ENCODE results near the gene ROCK2. TPM values are rescaled to one million over a fixed set of nuclear protein-coding genes. Genes with fewer than 3 reads are reported as not detected.
"Not testable (repeated sequence)": the region's sequence is repeated elsewhere in the genome, so short reads cannot be mapped to it uniquely, and the experiment has no call there.

The ROCK2 gene
- total RNA-seq, 1 donor from 2014 or later: 84.5 TPM

DNA sequence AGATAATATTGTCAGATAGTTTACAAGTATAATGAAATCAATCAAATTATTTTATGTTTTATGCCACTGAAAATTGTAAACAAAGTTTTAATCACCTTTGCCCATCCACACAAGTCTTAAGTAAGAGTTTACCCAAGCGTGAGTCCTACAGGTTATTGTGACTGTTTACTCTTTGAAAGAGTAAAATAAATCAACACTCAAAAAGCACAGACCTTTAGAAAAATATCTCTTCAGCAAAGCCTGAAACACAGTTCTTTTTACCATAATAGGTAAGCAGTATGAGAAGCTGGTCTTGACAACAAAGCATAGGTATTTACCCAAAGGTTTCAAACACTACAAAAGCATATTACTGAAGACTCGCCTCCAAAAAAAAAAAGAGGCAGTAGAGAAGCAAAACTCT lies 3.7 kb downstream of the ROCK2 start:
- no peak for DNase-seq (ENCODE audit: low spot score)

DNA sequence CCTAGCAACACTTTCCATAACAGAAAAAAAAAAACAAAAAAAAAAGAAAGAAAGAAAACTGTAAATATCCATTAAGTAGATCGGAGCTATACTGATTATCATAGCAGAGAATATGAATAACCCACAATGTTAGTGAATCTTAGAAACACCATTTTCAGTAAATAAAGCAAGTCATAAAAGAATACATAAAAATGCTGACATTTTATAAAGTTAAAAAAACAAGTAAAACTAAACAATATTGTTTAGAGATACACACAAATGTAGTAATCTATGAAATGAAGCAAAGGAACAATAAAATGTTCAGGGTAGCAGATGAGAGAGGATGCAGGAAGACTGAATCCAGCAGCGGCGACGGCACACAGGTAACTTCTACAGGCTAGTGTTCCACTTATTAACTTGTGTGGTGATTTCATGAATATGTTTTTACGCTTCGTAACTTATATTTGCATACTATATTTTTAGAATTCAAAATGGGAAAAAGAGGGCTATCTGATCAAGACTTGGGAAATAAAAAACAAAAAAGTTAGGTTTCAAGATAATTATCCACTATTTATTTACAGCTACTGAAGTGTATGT lies 4.8 kb downstream of the ROCK2 start:
- no peak for DNase-seq (ENCODE audit: low spot score)

- DNase-seq (ENCODE audit: low spot score): no peak
These were observed 5.9 kb downstream of the ROCK2 start for GRCh38 chr2:11338580-11338979.

DNA sequence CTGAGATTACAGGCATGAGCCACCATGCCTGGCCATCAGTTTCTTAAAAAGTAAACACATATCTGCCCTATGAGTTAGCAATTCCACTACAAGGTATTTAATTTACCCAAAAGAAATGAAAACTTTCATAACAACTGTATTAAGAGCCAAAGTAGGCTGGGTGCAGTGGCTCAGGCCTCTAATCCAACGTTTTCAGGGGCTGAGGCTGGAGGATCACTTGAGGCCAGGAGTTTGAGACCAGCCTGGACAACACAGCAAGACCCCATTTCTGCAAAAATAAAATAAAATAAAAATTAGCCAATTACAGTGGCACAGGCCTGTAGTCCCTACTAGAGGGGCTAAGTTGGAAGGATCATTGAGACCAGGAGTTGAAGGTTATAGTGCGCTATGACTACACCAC lies 6.5 kb downstream of the ROCK2 start:
- no peak for DNase-seq (ENCODE audit: low spot score)

DNA sequence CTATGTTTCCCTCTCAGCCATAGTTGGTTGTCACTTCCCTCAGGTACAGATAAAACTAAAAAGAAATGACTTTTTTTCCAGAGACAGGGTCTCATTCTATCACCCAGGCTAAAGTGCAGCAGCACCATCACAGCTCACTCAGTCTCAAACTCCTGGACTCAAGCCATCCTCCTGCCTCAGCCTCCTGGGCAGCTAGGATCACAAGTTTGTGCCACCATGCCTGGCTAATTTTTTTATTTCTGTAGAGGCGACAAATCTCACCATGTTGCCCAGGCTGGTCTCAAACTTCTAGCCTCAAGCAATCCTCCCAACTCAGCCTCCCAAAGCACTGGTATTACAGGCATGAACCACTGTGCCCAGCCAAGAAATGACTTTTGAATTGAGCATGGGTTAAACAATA lies 8.2 kb downstream of the ROCK2 start:
- DNase-seq (ENCODE audit: low spot score): no peak

- no peak for DNase-seq (ENCODE audit: low spot score)
These were observed 10.8 kb downstream of the ROCK2 start for GRCh38 chr2:11333427-11334183.

- DNase-seq (ENCODE audit: low spot score): no peak
These were observed 11.8 kb downstream of the ROCK2 start for GRCh38 chr2:11332596-11332995.

DNA sequence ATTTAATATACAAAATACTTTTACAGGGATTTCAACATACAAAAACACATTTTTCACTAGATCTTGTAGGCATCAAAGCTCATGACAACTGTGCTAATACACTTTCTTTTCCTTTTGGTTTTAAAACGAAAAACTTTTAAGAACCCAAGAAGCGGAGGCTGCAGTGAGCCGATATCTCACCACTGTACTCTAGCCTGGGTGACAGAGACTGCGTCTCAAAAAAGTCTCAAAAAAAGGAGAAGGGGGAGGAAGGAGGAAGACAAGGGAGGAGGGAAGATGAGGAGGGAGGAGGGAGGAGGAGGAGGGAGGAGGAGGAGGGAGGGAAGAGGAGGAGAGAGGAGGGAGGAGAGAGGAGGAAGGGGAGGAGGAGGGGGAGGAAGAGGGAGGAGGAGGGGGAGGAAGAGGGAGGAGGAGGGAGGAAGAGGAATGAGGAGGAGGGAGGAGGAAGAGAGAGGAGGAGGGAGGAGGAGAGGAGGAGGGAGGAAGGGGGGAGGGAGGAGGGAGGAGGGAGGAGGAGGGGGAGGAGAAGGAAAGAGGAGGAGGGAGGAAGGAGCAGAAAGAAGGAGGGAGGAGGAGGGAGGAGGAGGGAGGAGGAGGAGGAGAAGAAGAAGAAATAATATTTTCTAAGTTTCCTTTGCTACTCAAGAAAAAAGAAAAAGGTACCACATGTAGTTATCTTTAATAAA lies 13.8 kb downstream of the ROCK2 start:
- no peak for DNase-seq (ENCODE audit: low spot score)

- no peak for DNase-seq (ENCODE audit: low spot score)
These were observed 14.7 kb downstream of the ROCK2 start for GRCh38 chr2:11329776-11330175.

GRCh38 chr2:11328522-11328921 lies 15.9 kb downstream of the ROCK2 start:
- DNase-seq (ENCODE audit: low spot score): not testable (repeated sequence)

DNA sequence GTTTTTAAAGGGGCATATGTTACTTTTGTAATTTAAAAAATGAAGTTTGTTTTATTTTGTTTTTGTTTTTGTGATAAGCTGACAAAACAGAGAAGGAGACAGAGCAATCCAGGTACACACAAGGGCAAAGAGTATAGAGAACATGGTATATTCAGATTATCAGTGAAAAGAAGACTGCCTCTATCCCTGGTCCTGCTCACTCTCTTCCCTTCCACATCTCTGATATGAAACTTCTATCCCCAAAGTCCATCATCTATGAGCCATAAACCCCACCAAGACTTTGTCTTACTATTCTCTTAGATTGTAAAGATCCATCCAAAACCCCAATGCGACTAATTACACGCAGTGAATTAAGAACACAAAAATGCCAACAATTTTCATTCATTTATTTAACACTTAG lies 16.6 kb downstream of the ROCK2 start:
- no peak for DNase-seq (ENCODE audit: low spot score)

DNA sequence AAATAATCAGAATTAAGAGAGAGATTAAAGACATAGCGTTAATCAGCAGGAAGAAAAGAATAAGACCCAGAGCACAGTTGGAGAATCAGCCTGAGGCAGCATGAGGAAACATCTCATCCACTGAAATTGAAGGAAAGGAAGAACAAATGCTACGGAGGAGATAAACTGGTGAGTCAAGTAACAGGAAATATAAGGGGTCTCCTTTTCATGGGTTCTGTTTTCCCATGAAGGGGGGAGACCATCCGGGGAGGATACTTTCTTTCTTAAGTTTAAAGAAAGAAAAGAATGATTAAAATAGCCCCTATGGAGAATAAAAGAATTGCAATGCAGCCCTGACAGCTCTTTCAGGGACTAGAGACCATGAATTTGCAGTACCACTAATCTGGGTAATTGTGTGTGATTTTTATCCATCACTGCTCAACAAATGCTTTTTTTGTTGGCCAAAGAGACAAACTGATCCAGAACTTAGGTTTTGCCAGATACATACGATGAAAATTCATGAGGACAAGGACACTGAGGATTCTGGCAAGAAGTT lies 17.7 kb downstream of the ROCK2 start:
- no peak for DNase-seq (ENCODE audit: low spot score)

DNA sequence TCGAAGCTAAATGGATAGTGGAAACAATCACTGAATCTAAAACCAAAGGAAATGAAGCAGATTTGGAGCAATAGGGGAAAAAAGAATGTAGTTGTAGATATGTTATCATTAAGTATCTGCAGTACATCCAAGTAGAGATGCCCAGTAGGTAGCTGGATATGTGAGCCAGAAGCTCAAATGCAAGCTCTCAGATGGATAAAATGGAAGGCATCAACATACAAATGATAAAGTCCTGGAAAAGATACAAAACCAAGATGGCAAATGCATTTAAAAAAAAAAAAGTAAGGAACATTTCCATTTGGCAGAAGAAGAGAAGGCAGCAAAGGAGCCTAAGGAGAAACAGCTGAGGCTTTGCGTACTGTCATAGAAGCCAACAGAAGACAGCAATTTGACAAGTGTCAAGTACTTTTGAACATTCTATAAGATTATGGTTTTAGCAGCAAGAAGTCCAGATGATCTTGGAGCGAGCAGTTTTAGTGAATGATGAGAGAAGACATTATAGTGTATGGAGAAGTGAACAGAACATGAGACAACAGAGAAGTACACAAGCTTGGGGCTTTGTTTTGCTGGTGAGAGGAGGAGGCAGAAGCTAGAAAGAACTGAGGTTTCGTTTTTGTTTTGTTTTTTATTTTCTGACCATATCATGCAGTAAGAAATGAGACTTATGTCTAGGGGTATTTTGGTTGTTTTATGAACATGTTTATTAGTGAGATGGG lies 18.3 kb downstream of the ROCK2 start:
- DNase-seq (ENCODE audit: low spot score): no peak

DNA sequence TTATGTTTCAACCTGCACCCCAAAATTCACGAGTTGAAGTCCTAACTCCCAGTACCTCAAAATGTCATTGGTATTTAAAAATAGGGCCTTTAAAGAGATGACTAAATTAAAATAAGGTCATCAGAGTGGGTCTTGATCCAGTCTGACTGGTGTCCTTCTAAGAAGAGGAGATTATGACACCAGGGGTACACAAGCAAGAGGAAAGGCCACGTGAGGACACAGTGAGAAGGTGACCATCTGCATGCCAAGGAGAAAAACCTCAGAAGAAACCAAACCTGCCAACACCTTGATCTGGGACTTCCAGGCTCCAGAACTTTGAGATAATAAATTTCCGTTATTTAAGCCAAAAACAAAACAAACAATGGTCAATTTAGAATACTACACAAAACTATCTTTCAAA lies 22.6 kb downstream of the ROCK2 start:
- DNase-seq (ENCODE audit: low spot score): no peak

DNA sequence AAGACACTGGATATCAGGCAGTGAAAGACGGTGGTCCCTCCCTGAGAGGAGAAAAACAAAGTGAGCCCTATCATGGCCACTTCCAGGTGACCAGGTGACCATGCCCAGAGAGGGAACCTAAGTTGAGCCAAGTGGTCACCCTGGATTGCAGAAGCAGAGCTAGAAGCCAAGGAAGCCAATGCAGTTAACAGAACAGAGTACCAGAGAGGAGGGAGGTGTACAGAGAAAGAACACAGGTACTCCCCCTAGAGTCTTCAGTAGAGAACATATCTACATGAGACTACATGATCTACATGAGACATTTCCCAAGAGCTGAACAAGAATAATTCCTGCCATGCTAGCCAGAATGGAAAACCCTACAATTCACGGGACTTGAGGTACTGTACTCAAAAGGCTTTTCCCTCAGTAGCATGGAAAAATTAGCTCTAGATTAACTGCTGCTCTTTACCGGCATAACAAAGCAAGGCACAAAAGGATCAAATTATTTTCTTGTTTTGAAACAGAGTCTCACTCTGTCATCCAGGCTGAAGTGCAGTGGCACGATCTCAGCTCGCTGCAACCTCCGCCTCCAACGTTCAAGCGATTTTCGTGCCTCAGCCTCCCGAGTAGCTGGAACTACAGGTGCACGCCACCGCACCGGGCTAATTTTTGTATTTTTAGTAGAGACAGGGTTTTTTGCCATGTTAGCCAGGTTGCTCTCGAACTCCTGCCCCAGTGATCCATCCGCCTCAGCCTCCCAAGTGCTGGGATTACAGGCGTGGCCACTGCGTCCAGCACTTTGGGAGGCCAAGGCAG lies 23.5 kb downstream of the ROCK2 start:
- DNase-seq (ENCODE audit: low spot score): no peak

- no peak for DNase-seq (ENCODE audit: low spot score)
These were observed 24.5 kb downstream of the ROCK2 start for GRCh38 chr2:11319939-11320338.

GRCh38 chr2:11315074-11315705 lies 29.2 kb downstream of the ROCK2 start:
- DNase-seq (ENCODE audit: low spot score): no peak

- no peak for DNase-seq (ENCODE audit: low spot score)
These were observed 29.9 kb downstream of the ROCK2 start for GRCh38 chr2:11314487-11314886.

- DNase-seq (ENCODE audit: low spot score): no peak
These were observed 31.5 kb downstream of the ROCK2 start for GRCh38 chr2:11312770-11313471.

- DNase-seq (ENCODE audit: low spot score): no peak
These were observed 32.9 kb downstream of the ROCK2 start for GRCh38 chr2:11311543-11311942.
